SK-MEL-5 (cell line): ENCODE results near the gene AQP1. TPM values are rescaled to one million over a fixed set of nuclear protein-coding genes. Genes with fewer than 3 reads are reported as not detected.

Source experiments
- DNase-seq: peaks from one replicate; pipeline ENCODE4 v3.0.0-alpha.2; 2016; ENCODE audit warnings: low read depth, low spot score
- in situ Hi-C: cut with HindIII; loops from 2 replicates; pipeline ENCODE4 v1.10.0; 2016; ENCODE audit warnings: low sequenced_read_pairs, high pct_unique_total_duplicates, low pct_unique_long_range_greater_than_20kb
- total RNA-seq: library from RNA; depleted of rRNA; stranded (reverse); fragments of >200 nt; shearing (Covaris generic); gene quantifications from 2 replicates; pipeline ENCODE4 v1.2.3, GENCODE V29; 2014

AQP1 gene
- total RNA-seq, 1 experiment from 2014 or later, result 0.03 TPM

- in situ Hi-C loops, result no loop called here
- no peak for DNase-seq
Observed at GRCh38 chr7:30912986-30913811, 1.5 kb downstream of the AQP1 start.

- in situ Hi-C loops, result no loop called here
- no peak for DNase-seq
Observed at GRCh38 chr7:30913821-30914515, 2.3 kb downstream of the AQP1 start.

GRCh38 chr7:30914596-30914995, 2.9 kb downstream of the AQP1 start:
- in situ Hi-C loops, result no loop called here
- DNase-seq, result no peak

- in situ Hi-C loops, result no loop called here
- no peak for DNase-seq
Observed at GRCh38 chr7:30915005-30915601, 3.5 kb downstream of the AQP1 start.

GRCh38 chr7:30915751-30916150, 4.1 kb downstream of the AQP1 start:
- DNase-seq, result no peak
- in situ Hi-C loops, result no loop called here

- in situ Hi-C loops, result no loop called here
- DNase-seq, result no peak
Observed at GRCh38 chr7:30916255-30916654, 4.6 kb downstream of the AQP1 start.

- in situ Hi-C loops, result no loop called here
Observed at GRCh38 chr7:30916767-30917166, 5.1 kb downstream of the AQP1 start.

GRCh38 chr7:30917216-30917893, 5.7 kb downstream of the AQP1 start:
- peak; percentile 22 for DNase-seq
- in situ Hi-C loops, result no loop called here

More at GRCh38 chr7:30916767-30917166, 5.1 kb downstream of the AQP1 start:
- no peak for DNase-seq

GRCh38 chr7:30918676-30919075, 7.0 kb downstream of the AQP1 start:
- in situ Hi-C loops, result no loop called here
- no peak for DNase-seq

GRCh38 chr7:30920021-30920583, 8.4 kb downstream of the AQP1 start:
- in situ Hi-C loops, result no loop called here
- DNase-seq, result no peak

- no peak for DNase-seq
- in situ Hi-C loops, result no loop called here
Observed at GRCh38 chr7:30920584-30921539, 9.2 kb downstream of the AQP1 start.

GRCh38 chr7:30921540-30922401, 10.1 kb downstream of the AQP1 start:
- no peak for DNase-seq

GRCh38 chr7:30922596-30922995, 10.9 kb downstream of the AQP1 start:
- in situ Hi-C loops, result no loop called here
- no peak for DNase-seq

More at GRCh38 chr7:30921540-30922401, 10.1 kb downstream of the AQP1 start:
- in situ Hi-C loops, result no loop called here

- DNase-seq, result no peak
- in situ Hi-C loops, result no loop called here
Observed at GRCh38 chr7:30923009-30923773, 11.5 kb downstream of the AQP1 start.

GRCh38 chr7:30923774-30924413, 12.2 kb downstream of the AQP1 start:
- DNase-seq, result no peak
- in situ Hi-C loops, result no loop called here
